ENCODE results near the gene ASPG.

ASPG gene

DNA sequence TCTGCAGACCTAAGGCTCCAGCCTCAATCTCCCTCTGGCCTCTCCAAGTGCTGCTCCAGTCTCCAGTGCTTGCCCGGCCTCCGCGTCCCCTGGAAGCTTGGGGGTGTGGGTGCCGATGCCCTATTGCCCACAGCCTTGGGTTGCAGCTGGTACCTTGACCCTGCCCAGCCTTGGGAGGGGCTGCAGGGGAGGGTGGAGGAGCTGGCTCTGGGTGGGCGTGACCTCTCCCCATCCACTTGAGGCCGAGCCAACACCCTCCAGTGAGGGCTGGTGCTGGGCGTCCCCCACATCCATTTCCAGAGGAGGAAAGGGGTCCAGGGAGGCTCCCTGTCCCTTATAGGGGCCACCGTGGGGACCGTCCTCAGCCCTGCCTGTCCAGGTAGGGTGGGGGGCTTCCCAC is 77.0 kb downstream of the ASPG start:
- no peak for DNase-seq (ENCODE audit: low spot score)

DNA sequence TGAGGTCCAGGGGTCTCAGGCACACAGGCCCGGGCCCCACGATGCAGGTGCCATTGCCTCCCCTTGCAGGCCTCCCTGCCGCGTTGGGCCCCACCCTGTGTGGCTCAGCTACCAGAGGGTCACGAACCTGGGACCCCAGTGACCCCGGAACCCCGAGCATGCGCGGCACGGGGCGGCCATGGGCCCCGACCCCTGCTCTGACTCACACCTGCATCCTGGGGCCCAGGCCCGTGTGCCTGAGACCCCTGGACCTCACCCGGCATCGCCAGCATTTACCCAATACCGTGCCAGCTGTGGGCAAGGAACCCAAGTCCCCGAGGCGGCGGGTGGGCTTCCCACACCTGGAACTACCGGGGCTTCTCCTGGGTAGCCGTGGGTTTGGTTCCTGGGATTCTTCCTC is 78.0 kb downstream of the ASPG start:
- DNase-seq (ENCODE audit: low spot score), result no peak

DNA sequence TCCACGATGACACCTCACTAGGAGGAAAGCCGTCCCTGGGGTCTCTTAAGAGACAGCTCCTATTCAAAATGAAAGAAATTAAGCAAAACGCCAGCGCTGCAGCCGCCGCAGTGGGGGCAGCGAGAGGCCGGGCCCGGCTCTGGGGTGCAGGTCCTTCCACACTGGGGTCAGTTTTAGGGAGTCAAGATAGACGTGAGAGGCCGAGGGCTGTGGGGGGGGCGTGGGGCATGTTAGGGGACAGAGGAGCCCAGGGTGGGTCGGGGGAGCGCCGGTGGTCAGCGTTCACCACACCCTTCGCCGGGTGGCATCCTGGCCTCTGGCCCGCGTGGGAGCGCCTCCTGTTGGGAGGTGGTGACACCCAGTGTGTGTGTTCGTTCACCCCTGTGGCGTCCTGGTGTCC is 78.5 kb downstream of the ASPG start:
- DNase-seq (ENCODE audit: low spot score), result no peak

DNA sequence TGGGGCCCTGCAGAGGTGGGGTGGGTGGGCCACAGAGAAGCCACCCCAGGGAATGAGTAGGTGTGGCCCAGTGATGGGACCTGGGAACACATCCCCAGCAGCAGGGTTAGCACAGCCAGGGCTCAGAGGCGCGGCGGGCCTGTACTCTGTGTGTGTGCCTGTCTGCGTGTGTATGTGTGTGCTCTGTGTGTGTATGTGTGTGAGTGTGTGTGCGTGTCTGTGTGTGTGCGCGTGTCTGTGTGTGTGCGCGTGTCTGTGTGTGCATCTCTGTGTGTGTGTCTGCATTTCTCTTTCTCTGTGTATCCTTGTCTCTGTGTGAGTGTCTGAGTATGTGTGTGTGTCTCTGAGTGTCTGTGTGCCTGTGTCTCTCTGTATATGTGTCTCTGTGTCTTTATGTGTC is 79.0 kb downstream of the ASPG start:
- DNase-seq (ENCODE audit: low spot score), result no peak
